Bronchial epithelial cell (primary cell): ENCODE results near the gene PTPRD. TPM values are rescaled to one million over a fixed set of nuclear protein-coding genes. Genes with fewer than 3 reads are reported as not detected.

Source experiments
- DNase-seq: peaks from one replicate; pipeline ENCODE4 v3.0.0-alpha.2; 2010; ENCODE audit warnings: low read depth
- FAIRE-seq: peaks from 2 replicates; lab custom pipeline; 2011; peaks lifted over from hg19 to GRCh38; lab: Jason Lieb, UNC
- H3K27me3 ChIP-seq: 2 replicates; pipeline ENCODE4 v1.5.1; 2011; ENCODE audit warnings: low read length; ENCODE audit not compliant: control insufficient read depth, insufficient read depth
- H3K36me3 ChIP-seq: 2 replicates; pipeline ENCODE4 v1.5.1; 2011; ENCODE audit warnings: low read length; ENCODE audit not compliant: control insufficient read depth, insufficient read depth
- H3K4me3 ChIP-seq: 2 replicates; pipeline ENCODE4 v1.5.1; 2011; ENCODE audit warnings: mild to moderate bottlenecking, low read depth, low read length, control low read depth
- total RNA-seq: library from RNA; depleted of rRNA; stranded (reverse); fragments of >200 nt; gene quantifications from 2 replicates; pipeline ENCODE4 v1.2.1, GENCODE V29; 2014
- TF ChIP-seq, protein P1 (sequence below): IDR thresholded peaks from 2 replicates; pipeline ENCODE4 v1.5.1; 2011; ENCODE audit warnings: mild to moderate bottlenecking, moderate library complexity, low read length, control low read depth, inconsistent platforms; ENCODE audit not compliant: insufficient read depth, severe bottlenecking

The PTPRD gene
- total RNA-seq, 1 donor from 2014 or later, result 2.9 TPM

DNA sequence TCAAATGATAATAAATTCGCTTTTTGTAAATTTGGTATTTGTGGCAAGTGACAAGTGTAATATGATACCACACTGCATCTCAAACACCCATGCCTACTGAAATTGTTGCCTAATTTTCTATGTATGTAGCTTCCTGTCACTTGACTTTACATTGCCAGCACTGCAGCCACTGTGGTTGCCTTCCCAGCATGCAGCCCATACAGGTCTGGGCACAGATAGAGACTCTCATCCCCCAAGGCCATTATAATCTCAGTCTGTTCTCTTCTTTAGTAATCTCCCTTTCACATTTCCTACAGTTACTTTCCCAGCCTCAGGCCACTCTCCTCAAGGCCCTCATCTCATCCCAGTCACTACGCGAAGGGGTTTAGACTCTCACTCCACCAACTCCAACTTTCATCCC is 1200.6 kb downstream of the PTPRD start:
- DNase-seq, result no peak
- no peak overlapping the region for H3K4me3 ChIP-seq
- H3K27me3 ChIP-seq, result no peaks in the 10 kb centered on the region
- H3K36me3 ChIP-seq, result no peaks in the 10 kb centered on the region
- TF ChIP-seq, protein P1, sequence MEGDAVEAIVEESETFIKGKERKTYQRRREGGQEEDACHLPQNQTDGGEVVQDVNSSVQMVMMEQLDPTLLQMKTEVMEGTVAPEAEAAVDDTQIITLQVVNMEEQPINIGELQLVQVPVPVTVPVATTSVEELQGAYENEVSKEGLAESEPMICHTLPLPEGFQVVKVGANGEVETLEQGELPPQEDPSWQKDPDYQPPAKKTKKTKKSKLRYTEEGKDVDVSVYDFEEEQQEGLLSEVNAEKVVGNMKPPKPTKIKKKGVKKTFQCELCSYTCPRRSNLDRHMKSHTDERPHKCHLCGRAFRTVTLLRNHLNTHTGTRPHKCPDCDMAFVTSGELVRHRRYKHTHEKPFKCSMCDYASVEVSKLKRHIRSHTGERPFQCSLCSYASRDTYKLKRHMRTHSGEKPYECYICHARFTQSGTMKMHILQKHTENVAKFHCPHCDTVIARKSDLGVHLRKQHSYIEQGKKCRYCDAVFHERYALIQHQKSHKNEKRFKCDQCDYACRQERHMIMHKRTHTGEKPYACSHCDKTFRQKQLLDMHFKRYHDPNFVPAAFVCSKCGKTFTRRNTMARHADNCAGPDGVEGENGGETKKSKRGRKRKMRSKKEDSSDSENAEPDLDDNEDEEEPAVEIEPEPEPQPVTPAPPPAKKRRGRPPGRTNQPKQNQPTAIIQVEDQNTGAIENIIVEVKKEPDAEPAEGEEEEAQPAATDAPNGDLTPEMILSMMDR, result no peak
- no peak for FAIRE-seq

DNA sequence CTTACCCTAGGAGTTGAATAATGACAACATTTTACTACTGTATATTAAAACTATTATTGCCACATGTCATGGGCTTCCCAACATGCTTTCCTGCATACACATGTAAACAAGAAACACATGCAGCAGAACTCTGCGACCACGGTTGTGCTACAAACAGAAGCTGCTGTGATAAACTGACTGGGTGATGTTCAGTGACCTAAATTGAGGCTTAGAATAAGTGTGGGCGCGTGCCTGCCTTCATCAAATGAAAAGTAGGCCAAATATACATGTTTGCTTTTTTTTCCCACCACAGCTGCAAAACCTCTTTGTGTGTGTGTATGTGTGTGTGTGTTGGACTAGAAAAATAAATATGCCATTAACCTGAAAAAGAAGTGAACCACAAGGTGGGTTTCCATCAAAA is 1202.1 kb downstream of the PTPRD start:
- no peaks in the 10 kb centered on the region for H3K36me3 ChIP-seq
- H3K4me3 ChIP-seq, result no peak overlapping the region
- TF ChIP-seq, protein P1, result no peak
- no peak for FAIRE-seq
- DNase-seq, result no peak
- H3K27me3 ChIP-seq, result no peaks in the 10 kb centered on the region

- no peak overlapping the region for H3K4me3 ChIP-seq
- FAIRE-seq (no peak), DNase-seq (no peak)
- no peaks in the 10 kb centered on the region for H3K36me3 ChIP-seq
- TF ChIP-seq, protein P1, result no peak
- no peaks in the 10 kb centered on the region for H3K27me3 ChIP-seq
These were observed 1212.8 kb downstream of the PTPRD start for GRCh38 chr9:9399982-9400381.

DNA sequence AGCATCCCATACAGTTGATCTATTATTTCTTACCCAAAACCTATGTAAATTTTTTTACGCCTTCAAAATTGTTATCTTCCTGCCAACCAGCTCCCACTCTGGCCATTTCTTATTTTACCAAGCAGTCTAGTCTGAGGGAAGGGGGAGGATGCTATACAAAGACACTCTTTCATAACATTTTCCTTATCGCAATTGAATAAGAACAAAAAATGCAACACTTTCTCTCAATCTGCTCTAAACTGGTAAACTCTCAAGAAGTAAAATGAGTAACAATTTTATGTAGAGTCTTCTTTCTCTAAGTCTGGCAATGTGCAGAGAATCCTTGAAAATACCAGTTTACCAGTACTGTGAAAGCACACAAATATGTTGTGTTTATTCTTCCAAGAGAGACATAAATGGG is 1216.3 kb downstream of the PTPRD start:
- FAIRE-seq (no peak), DNase-seq (no peak)
- H3K27me3 ChIP-seq, result no peaks in the 10 kb centered on the region
- TF ChIP-seq, protein P1, result no peak
- H3K4me3 ChIP-seq, result no peak overlapping the region
- no peaks in the 10 kb centered on the region for H3K36me3 ChIP-seq

GRCh38 chr9:9395539-9395938 is 1217.3 kb downstream of the PTPRD start:
- no peaks in the 10 kb centered on the region for H3K27me3 ChIP-seq
- TF ChIP-seq, protein P1, result no peak
- H3K4me3 ChIP-seq, result no peak overlapping the region
- DNase-seq (no peak), FAIRE-seq (no peak)
- no peaks in the 10 kb centered on the region for H3K36me3 ChIP-seq

- TF ChIP-seq, protein P1, result no peak
- DNase-seq (no peak), FAIRE-seq (no peak)
- Histone ChIP-seq H3K27me3 (no peaks in the 10 kb centered on the region), H3K4me3 (no peak overlapping the region), H3K36me3 (no peaks in the 10 kb centered on the region)
These were observed 1220.0 kb downstream of the PTPRD start for GRCh38 chr9:9392755-9393154.
